GM18526 (cell line): ENCODE data around the gene MRPS17.

Experiments
- POLR2A ChIP-seq: IDR thresholded peaks from 3 replicates; pipeline ENCODE4 v1.6.1; 2011; ENCODE audit not compliant: insufficient read length; ENCODE audit errors: extremely low read depth

Gene MRPS17

GRCh38 chr7:55951637-55952351, at the start of gene MRPS17:
Gene MRPS17 (plus strand): TSS chr7:55951877. CDS start chr7:55953196, 1,319 bp downstream.
- TF ChIP-seq POLR2A, result peak; percentile 92

DNA sequence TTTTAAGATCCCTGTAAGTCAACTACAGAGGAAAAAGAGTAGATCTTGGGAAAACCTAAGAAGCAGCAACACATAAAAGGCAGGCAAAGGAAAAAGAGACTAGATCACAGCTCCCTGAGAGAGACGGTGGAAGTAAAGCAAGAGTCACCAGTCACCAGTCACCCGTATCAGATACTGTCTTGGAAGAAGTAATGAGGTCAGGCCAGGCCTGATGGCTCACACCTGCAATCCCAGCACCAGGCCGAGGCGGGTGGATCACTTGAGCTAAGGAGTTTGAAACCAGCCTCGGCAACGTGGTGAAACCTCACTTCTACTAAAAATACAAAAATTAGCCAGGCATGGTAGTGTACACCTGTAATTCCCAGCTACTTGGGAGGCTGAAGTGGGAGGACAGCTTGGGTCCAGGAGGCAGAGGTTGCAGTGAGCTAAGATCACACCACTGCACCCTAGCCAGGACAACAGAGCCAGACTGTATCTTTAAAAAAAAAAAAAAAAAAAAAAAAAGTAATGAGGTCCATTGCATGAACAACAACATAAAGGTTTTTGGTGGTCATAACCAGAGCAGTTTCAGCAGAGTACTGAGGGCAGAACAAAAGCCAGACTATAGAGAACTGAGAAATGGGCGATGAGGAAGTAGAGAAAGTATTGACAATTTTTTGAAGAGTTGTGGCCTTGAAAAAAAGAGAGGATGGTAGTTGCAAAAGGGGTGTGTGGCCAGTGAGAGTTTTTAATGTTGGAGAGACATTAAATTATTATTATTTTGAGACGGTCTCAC, 47.5 kb upstream of the MRPS17 start:
- TF ChIP-seq POLR2A, result no peak

- TF ChIP-seq POLR2A, result no peak
Measured at GRCh38 chr7:55912748-55913158, 38.9 kb upstream of the MRPS17 start.

DNA sequence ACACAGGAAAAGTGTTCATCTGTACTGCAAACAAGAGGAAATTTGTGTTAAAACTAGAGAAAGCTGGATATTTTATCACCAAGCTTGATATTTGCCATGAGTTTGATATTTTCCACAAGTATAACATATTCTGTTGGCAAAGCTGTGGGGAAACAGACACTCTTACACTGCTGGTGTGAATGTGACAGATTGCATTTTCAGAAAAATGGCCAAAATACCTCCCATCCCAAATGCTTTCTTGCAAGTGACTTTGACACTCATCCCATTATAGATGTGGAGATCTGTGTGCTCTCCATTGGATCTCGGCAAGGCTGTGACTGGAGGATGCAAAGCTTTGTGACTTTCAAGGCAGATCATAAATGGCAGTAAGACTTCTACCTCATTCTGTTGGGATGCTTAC, 33.9 kb upstream of the MRPS17 start:
- TF ChIP-seq POLR2A, result no peak

GRCh38 chr7:55928006-55928767, 23.5 kb upstream of the MRPS17 start:
- no peak for TF ChIP-seq POLR2A

DNA sequence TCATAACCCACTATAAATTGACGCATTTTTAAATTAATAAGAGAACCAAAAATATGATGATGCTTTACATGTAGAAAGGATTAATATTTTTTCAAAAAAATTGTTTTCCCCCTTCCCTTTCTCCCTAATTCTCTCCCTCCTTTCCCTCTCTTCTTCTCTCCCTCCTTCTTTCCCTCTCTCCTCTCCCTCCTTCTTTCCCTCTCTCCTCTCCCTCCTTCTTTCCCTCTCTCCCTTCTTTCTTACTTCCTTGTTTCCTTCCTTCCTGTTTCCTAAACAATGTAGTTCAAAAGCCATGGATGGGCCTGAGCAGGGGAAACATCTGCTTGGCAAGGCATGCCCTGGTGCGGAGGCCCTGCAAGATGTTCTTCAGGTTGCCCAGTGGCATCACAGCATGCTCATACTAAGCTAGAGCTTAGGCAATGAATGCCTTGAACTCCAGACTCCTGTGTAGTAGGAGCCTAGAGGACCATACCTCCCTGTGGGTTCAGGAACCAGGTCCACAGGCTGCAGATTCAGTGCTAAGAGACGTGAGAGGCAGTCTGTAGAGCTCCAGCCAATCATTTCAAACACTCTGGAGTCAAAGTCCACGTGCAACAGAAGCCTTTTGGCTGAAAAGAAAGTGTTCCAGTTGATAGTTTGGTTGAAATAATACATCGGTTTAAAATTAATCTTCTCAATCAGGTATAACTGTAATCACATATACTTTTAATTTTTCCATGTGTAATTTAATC, 20.1 kb upstream of the MRPS17 start:
- TF ChIP-seq POLR2A, result no peak

DNA sequence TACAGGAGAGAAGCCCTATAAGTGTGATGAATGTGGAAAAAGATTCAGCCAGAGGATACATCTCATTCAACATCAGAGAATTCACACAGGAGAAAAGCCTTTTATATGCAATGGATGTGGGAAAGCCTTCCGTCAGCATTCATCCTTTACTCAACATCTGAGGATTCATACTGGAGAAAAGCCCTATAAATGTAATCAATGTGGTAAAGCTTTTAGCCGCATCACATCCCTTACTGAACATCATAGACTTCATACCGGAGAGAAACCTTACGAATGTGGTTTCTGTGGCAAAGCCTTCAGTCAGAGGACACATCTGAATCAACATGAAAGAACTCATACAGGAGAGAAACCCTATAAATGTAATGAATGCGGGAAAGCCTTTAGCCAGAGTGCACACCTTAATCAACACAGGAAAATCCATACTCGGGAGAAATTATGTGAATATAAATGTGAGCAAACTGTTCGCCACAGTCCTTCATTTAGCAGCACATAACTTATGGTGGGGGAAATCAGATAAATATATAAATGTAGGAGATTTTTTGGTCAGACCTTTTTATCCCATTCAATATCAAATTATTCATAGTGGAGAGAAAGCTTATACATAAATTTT, 12.1 kb upstream of the MRPS17 start:
- TF ChIP-seq POLR2A, result no peak

GRCh38 chr7:55946545-55946944, 5.1 kb upstream of the MRPS17 start:
- no peak for TF ChIP-seq POLR2A

GRCh38 chr7:55953707-55954475, 2.2 kb downstream of the MRPS17 start:
- no peak for TF ChIP-seq POLR2A

DNA sequence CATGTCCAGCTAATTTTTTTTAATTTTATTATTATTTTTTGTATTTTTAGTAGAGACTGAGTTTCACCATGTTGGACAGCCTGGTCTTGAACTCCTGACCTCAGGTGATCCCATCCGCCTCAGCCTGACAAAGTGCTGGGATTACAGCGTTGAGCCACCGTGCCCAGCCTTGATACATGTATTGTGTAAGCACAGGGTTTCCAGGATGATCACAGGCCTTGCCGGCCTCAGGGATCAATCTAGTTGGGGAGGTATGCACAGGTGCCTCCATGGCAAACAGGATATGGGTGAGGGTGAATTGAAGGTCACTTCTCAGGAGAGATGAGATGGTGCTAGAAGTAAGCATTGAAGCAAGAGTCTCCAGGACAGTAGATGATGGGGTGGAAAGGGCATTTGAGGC, 5.5 kb downstream of the MRPS17 start:
- no peak for TF ChIP-seq POLR2A

DNA sequence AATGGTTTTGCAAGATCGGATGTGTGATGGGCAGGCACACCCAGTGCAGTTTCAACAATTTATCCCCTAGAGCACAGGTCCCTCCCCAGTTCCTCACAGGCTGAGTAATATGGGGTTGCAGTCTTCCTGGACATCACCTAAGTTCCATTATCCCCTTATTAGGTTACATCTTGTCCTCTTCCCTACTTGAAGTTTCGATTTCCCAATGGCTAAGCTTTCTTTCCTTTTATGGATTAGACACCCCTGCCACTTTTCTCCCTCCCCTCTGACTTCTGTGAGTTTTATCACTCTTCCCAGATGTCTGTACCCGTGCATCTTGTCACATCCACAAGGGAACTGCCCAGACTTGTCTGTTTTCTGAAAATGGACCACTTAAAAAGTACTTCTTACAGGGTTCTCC, 10.3 kb downstream of the MRPS17 start:
- no peak for TF ChIP-seq POLR2A

DNA sequence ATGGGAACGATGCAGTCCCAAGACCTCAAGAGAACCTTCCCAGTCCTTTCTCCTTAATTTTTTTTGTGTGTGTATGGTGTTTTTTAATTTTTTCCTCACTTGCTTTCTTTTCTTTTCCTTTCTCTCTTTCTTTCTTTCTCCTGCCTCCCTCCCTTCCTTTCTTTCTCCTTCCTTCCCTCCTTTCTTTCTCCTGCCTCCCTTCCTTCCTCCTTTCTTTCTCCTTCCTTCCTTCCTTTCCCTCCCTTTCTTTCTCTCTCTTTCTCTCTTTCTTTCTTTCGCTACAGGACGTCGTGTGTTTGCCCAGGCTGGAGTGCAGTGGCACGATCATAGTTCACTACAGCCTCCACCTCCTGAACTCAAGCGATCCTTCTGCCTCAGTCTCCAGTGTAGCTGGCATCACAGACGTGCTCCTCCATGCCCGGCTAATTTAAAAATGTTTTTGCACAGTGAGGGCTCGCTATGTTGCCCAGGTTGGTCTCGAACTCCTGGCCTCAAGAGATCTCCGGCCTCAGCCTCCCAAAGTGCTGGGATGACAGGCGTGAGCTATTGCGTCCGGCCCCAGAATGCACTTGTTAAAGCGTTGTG, 12.0 kb downstream of the MRPS17 start:
- no peak for TF ChIP-seq POLR2A

- TF ChIP-seq POLR2A, result peak; percentile 70
Measured at GRCh38 chr7:55964261-55965099, 12.8 kb downstream of the MRPS17 start, which contains the start of gene NIPSNAP2. Gene NIPSNAP2 (plus strand): TSS chr7:55964585. CDS start chr7:55964610, 25 bp downstream.
